GM18508 (cell line): Measurements from ENCODE around the gene ZNF778.

Experiments
- ATAC-seq: cut with Tn5 transposase; IDR thresholded peaks from one replicate; pipeline ENCODE4 v1.9.1; 2021; ENCODE audit warnings: moderate number of reproducible peaks; ENCODE audit not compliant: insufficient read depth, unreplicated experiment

Gene ZNF778

DNA sequence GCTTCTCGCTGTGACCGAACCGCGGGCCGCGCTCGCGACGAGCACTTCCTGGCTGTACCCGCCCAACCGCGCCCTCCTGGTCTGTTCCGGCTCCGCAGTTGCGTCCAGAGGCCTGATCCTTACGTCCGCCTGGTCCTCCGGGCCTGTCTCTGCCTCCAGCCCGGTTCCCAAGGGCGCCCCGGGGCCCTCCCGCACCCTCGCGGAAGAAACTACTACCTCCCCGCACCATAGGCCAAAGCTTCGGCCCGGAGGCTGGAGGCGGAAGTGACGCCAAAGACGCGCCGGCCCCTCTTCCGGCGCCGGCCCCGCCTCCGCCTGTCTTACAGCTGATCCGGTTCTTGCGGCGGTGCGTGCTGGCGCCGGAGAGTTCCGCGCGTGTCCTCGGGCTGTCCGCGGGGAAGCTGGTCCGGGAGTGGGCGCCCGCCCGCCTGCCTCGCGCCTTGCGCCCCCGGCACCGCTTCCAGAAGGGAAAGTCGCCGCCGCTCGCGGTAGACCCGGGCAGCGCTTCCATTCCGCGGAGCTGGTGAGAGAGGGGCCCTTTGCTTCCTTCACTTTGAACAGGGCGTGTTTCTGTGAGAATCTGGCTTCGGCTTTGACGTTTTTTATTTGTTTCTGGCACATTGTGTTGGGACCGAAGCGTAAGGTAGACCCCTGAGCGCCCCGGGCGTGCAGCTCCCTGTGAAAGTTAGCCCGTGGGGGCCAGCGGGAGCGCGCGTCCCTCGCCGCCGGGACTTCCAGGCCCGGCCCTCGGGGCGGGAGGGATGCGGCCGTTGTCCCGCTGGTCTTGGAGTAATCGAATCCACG lies at the start of gene ZNF778:
ZNF778 (plus strand) TSS at position 316 of the 804 bp plus-strand sequence. CDS start 3,425 bp downstream, outside the sequence.
- ATAC-seq: no peak

- ATAC-seq: no peak
Measured at GRCh38 chr16:89168381-89169189, 48.9 kb upstream of the ZNF778 start.

DNA sequence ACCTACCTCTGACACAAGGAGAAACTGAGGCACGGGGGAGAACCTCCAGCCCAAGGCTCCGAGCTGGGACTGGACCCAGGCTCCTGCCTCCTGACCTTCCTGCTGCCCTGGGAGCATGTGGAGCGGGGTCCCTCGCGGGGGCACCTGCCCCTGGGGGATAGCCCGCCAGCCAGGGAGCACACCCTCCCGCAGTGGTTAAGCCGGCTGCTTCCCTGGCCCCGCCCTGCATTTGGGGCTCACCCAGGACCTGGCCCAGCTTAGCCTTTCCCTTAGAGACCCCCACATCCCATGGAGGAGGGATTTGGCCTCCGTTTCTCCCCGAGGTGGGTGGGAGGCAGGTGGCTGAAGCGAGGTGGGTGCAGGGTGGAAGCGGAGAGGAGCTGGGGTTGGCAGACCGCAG lies 47.7 kb upstream of the ZNF778 start:
- ATAC-seq: no peak

GRCh38 chr16:89170346-89171215 lies 46.9 kb upstream of the ZNF778 start:
- ATAC-seq: no peak

DNA sequence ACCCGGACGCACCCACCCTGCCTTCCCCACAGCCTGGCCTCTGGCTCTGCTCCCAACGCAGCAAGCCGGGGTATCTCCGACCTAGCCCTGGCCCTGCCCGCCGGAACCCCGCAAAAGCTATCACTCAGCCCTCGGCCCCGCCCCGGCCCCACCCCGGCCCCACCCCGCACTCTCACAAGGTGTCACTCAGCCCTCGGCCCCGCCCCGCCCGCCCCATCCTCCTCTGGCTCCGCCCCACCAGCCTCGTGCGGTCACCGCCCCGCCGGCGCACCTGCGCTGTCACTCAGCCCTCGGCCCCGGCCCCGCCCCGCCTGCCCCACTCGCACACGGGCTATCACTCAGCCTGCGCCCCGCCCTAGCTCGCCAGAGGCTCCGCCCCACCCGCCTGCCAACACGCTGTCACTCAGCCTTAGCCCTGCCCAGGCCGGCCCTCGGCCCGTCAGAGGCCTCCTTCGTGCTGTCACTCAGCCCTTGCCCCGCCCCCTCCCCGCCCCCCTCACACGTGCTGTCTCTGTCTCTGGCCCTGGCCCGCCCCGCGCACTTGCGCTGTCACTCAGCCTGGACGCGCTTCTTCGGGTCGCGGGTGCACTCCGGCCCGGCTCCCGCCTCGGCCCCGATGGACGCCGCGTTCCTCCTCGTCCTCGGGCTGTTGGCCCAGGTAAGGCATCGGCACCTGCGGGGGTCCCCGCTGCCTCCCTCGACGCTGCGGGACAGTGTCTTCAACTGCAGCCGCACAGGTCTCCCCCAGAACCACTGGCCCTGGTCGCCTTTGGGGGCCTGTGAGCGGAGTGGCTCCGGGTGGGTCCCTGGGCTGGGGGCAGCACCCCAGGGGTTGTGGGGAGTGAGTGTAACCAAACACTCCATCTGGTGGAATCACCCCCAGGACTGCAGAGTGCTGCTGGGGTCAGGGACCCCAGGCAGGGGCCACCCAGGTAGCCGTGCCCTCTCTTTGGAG lies 46.0 kb upstream of the ZNF778 start, which contains the start of gene CDH15:
CDH15 (plus strand) TSS at position 533 of the 955 bp plus-strand sequence; CDS start at position 617, 84 bp downstream.
- no peak for ATAC-seq

- ATAC-seq: no peak
Measured at GRCh38 chr16:89172171-89172527, 45.4 kb upstream of the ZNF778 start.

DNA sequence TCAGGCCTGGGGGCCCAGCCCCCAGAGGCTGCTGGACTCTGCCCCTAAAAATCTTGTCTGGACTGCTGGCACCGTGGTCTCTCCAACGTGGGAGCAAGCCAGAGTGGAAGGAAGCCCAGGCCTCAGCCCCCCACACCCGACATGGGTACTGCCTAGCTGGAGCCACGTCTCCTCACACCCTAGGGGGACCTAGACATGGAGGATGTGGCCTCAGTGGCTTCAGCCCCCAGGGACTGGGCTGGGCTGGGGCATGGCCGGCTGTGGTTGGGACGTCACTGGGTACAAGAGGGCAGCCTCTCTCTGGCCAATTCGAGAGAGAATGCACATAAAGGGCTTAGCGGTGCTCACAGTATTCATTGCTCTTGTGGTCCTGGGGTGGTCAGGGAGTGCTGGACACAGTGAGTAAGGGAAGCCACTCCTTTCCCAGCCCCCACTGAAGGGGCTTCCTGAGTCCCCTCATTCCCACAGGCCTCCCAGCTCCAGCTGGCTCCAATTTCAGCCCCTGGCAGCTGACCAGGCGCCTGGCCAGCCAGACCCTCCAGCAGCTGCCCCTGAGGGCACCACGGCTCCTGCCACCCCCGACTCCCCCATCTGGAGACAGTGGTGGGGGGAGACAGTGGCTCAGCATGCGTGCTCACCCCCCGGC lies 44.9 kb upstream of the ZNF778 start:
- no peak for ATAC-seq

- ATAC-seq: no peak
Measured at GRCh38 chr16:89173174-89173921, 44.2 kb upstream of the ZNF778 start.

- no peak for ATAC-seq
Measured at GRCh38 chr16:89174055-89174827, 43.3 kb upstream of the ZNF778 start.

DNA sequence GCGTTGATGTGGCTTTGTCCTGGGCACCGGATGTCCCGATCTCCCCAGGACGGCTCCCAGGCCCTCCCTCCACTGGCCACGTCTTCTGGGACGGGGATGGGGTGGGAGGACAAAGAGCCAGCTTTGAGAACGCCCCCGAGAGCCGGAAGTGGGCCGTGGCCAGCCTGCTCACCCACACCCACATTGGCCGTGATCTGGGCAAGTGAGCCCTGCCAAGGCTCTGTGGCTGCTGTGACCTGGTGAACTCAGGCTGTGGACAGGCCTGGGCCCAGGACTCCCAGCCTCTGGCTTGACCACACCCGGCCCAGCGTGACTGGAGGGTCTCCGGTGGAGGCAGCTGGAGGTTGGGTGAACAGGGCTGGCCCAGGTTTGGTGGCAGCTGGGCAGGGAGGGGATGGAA lies 42.6 kb upstream of the ZNF778 start:
- no peak for ATAC-seq

DNA sequence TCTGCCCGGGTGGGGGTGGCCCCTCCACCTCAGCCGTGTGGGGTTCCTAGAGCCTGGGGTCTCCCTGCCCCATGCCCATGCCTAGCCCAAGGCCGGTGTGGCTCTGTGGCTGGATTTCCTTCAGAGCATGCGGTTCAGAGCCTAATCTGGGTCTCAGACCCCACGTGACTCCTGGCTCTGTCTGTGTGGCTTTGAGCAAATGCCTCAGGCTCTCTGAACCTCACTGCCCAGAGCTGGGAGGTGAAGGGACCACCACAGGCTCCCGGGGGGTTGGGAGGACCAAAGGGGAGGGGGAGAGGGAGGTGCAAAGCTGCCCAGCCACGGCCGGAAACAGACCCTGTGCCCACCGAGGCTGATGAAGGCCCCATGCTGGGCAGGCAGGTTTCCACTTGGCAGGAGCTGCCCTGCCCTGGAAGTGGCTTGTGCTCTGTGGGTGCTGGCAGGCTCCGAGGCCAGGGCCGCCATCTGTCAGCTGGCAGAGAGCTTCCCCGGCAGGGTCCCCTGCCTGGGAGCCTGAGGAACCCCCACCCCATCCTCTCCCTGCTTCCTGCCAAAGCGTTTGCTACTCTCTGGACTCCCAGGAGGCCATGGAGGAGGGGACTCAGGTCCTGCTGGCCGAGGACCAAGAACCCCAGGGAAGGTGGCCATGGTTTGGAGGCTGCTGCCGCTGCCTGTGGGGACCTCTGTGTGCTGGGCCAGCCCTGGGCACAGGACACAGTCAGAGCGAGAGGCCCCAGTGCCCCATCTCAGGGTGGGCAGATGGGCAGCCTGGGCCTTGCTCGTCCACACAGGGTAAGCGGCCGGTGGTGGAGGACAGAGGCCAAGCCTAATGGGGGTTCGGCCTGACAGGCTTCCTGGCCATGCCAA lies 42.0 kb upstream of the ZNF778 start:
- no peak for ATAC-seq

DNA sequence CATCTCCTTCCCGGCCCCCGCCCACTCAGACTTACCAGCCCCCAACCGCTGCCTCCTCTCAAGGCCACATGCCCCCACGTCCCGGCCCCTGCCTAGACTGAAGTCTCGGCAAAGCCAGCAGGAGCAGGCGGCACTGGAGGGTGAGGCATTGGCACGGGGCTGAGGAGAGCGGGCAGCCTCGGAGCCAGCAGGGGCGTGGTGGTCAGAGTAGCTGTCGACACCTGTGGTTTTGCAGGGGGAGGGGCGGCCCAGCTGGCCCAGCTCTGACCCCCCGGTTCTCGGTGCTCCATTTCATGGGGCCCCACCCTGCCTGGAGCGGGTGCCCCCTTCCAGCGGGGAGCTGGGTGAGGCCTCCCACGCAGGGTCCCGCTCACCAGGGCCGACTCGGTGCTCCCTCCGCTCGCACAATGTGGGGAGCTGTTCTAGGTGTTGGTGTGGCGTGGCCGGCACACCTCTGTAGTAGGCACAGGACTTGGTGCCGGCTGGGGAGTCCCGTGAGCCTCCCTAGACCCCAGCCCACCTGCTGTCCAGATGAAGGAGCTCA lies 41.3 kb upstream of the ZNF778 start:
- ATAC-seq: no peak

- no peak for ATAC-seq
Measured at GRCh38 chr16:89176717-89177116, 40.8 kb upstream of the ZNF778 start.

DNA sequence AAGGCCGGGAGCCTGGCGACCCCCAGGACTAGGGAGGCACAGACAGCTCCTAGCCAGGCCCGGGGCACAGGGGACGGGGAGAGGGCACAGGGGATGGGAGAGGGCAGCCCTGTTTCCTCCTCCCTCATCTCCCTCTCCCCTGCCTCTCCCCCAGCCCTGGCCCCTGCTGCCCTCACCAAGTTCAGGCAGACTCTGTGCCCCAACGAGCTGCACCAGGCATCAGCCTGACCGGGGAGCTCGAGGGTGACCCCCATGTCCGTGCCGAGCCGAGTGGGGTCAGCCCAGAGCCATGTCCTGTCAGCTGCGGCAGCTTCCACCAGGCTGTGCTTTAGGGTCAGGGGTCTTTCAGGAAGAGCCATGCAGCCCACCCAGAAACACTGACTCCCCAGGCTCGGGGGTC lies 40.0 kb upstream of the ZNF778 start:
- no peak for ATAC-seq

GRCh38 chr16:89178453-89179147 lies 38.9 kb upstream of the ZNF778 start:
- no peak for ATAC-seq

- no peak for ATAC-seq
Measured at GRCh38 chr16:89179148-89179484, 38.4 kb upstream of the ZNF778 start.
